Omental fat pad (tissue), 4 donors: Measurements from ENCODE around the gene MAGOH. TPM values are rescaled to one million over a fixed set of nuclear protein-coding genes. Genes with fewer than 3 reads are reported as not detected.
A peak's percentile ranks its signal among the peaks of the same experiment; 100 is the strongest.

Experiments
- ATAC-seq: fragments of 150-250 bp; one replicate; pipeline ENCODE4 v1.9.1; 2016; ENCODE audit warnings: mild to moderate bottlenecking, moderate library complexity; ENCODE audit not compliant: low FRiP score
- DNase-seq: peaks from one replicate; pipeline ENCODE4 v3.0.0-alpha.2; 2019; ENCODE audit warnings: low spot score
- CTCF ChIP-seq, 3 donors: fragments of 450-650 bp; IDR thresholded peaks; one replicate each; pipeline ENCODE4 v1.5.1; 2016 to 2017; ENCODE audit warnings: antibody characterized with exemption in 3 of 3, mild to moderate bottlenecking in 3 of 3, moderate library complexity in 2 of 3
- total RNA-seq, 4 donors: library from RNA; depleted of rRNA; stranded (reverse); fragments of >200 nt; gene quantifications; one replicate each; pipeline ENCODE4 v1.1.0, GENCODE V29; 2016

MAGOH gene
- total RNA-seq, 4 donors from 2014 or later: 20.3 to 46.7 (median 26.8) TPM

- ATAC-seq (peak; percentile 94), DNase-seq (peak; percentile 71)
- no peak for TF ChIP-seq CTCF (IDR thresholded peaks at IDR 0.05)
Observed at GRCh38 chr1:53196485-53197290, 41.6 kb downstream of the MAGOH start, which contains the start of gene CPT2. CPT2 (plus strand) TSS chr1:53196824; CDS start chr1:53196944, 120 bp downstream.

GRCh38 chr1:53196017-53196484, 42.3 kb downstream of the MAGOH start:
- ATAC-seq (no peak), DNase-seq (no peak)
- TF ChIP-seq CTCF (IDR thresholded peaks at IDR 0.05): no peak

- ATAC-seq (no peak), DNase-seq (no peak)
- no peak for TF ChIP-seq CTCF (IDR thresholded peaks at IDR 0.05)
Observed at GRCh38 chr1:53195246-53196016, 42.9 kb downstream of the MAGOH start.

- ATAC-seq (no peak), DNase-seq (no peak)
- no peak for TF ChIP-seq CTCF (IDR thresholded peaks at IDR 0.05)
Observed at GRCh38 chr1:53190210-53190611, 48.1 kb downstream of the MAGOH start.

GRCh38 chr1:53189061-53189460, 49.3 kb downstream of the MAGOH start:
- DNase-seq (no peak), ATAC-seq (no peak)
- TF ChIP-seq CTCF (IDR thresholded peaks at IDR 0.05): no peak

- TF ChIP-seq CTCF (IDR thresholded peaks at IDR 0.05): no peak
- no peak for DNase-seq
Observed at GRCh38 chr1:53188099-53188498, 50.2 kb downstream of the MAGOH start.

More at GRCh38 chr1:53188099-53188498, 50.2 kb downstream of the MAGOH start:
- ATAC-seq: no peak
